WERI-Rb-1 (cell line): ENCODE data around the gene ZCCHC2.

Source experiments
- DNase-seq: peaks from one replicate; pipeline ENCODE4 v3.0.0-alpha.2; 2020
- H3K27ac ChIP-seq: fragments of 250-450 bp; sonication (Bioruptor Pico); 2 replicates; pipeline ENCODE4 v1.5.1; 2020; ENCODE audit warnings: mild to moderate bottlenecking, moderate library complexity
- H3K27me3 ChIP-seq: fragments of 250-450 bp; sonication (Bioruptor Pico); 2 replicates; pipeline ENCODE4 v1.5.1; 2021; ENCODE audit warnings: mild to moderate bottlenecking, low read depth, moderate library complexity; ENCODE audit not compliant: insufficient read depth, severe bottlenecking
- H3K36me3 ChIP-seq: fragments of 250-450 bp; sonication (Bioruptor Pico); 2 replicates; pipeline ENCODE4 v1.5.1; 2020; ENCODE audit warnings: mild to moderate bottlenecking, moderate library complexity
- H3K4me3 ChIP-seq: 2 replicates; pipeline ENCODE4 v1.5.1; 2011; ENCODE audit warnings: low read depth, mild to moderate bottlenecking, control low read depth, low read length
- H3K9me3 ChIP-seq: fragments of 250-450 bp; sonication (Bioruptor Pico); 2 replicates; pipeline ENCODE4 v1.5.1; 2021; ENCODE audit warnings: mild to moderate bottlenecking, moderate library complexity; ENCODE audit not compliant: severe bottlenecking
- CTCF ChIP-seq: IDR thresholded peaks from 2 replicates; pipeline ENCODE4 v1.5.1; 2011; ENCODE audit warnings: low read depth, mild to moderate bottlenecking, control low read depth, inconsistent platforms, low read length

Gene ZCCHC2

GRCh38 chr18:62601871-62602270 is 79.0 kb downstream of the ZCCHC2 start:
- no peak for TF ChIP-seq CTCF
- no peak for DNase-seq
- Histone ChIP-seq H3K36me3 (no peaks in the 10 kb centered on the region), H3K27ac (no peak overlapping the region), H3K9me3 (peaks cover 5% of the 10 kb centered on the region), H3K27me3 (no peaks in the 10 kb centered on the region), H3K4me3 (no peak overlapping the region)

GRCh38 chr18:62602706-62603105 is 79.9 kb downstream of the ZCCHC2 start:
- TF ChIP-seq CTCF: no peak
- DNase-seq: no peak
- Histone ChIP-seq H3K4me3 (no peak overlapping the region), H3K27me3 (no peaks in the 10 kb centered on the region), H3K27ac (no peak overlapping the region), H3K9me3 (peaks cover 2% of the 10 kb centered on the region), H3K36me3 (no peaks in the 10 kb centered on the region)

DNA sequence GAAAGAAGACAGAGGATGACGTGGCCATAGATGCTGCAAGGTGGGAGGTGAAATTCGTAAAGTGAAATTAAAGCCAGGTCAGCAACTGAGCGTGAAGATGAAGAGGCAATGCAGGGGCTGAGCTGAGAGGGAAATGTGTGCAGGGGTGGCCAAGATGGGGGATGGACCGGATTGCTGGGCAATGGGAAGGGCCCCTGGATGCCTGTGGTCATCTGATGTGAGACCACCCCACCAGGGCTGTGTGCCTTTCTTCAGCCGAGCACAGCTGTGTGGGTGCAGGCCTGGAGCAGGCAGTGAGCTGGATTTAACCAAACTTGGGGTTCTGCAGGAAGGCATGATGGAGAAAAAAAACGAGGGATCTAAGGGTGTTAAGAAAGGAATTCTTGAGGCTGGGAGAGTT is 80.4 kb downstream of the ZCCHC2 start:
- Histone ChIP-seq H3K27ac (no peak overlapping the region), H3K4me3 (no peak overlapping the region), H3K36me3 (no peaks in the 10 kb centered on the region), H3K9me3 (peaks cover 2% of the 10 kb centered on the region), H3K27me3 (no peaks in the 10 kb centered on the region)
- no peak for DNase-seq
- no peak for TF ChIP-seq CTCF

- Histone ChIP-seq H3K4me3 (no peak overlapping the region), H3K9me3 (peaks cover 7% of the 10 kb centered on the region), H3K27me3 (no peaks in the 10 kb centered on the region), H3K36me3 (no peaks in the 10 kb centered on the region), H3K27ac (no peak overlapping the region)
- TF ChIP-seq CTCF: no peak
- no peak for DNase-seq
These were observed 81.2 kb downstream of the ZCCHC2 start for GRCh38 chr18:62603979-62604378.

GRCh38 chr18:62605685-62606084 is 82.9 kb downstream of the ZCCHC2 start:
- Histone ChIP-seq H3K27me3 (no peaks in the 10 kb centered on the region), H3K9me3 (peaks cover 7% of the 10 kb centered on the region), H3K36me3 (no peaks in the 10 kb centered on the region), H3K27ac (no peak overlapping the region), H3K4me3 (no peak overlapping the region)
- no peak for TF ChIP-seq CTCF
- no peak for DNase-seq

- no peak for DNase-seq
These were observed 83.3 kb downstream of the ZCCHC2 start for GRCh38 chr18:62606106-62606505.

More at GRCh38 chr18:62606106-62606505, 83.3 kb downstream of the ZCCHC2 start:
- H3K9me3 ChIP-seq: peaks cover 7% of the 10 kb centered on the region
- no peak for TF ChIP-seq CTCF
- H3K4me3 ChIP-seq: no peak overlapping the region
- H3K27me3 ChIP-seq: no peaks in the 10 kb centered on the region
- H3K36me3 ChIP-seq: no peaks in the 10 kb centered on the region
- H3K27ac ChIP-seq: no peak overlapping the region
